Muscle of back (tissue), 11 donors: ENCODE data around the gene CDHR4. TPM values are rescaled to one million over a fixed set of nuclear protein-coding genes. Genes with fewer than 3 reads are reported as not detected.
A peak's percentile ranks its signal among the peaks of the same experiment; 100 is the strongest.
"Not testable (repeated sequence)": the region's sequence is repeated elsewhere in the genome, so short reads cannot be mapped to it uniquely, and the experiment has no call there.

Source experiments
- DNase-seq, 3 donors: peaks; one replicate each; pipeline versions ENCODE4 v3.0.0 to v3.0.0-alpha.2; 2013
- polyA plus RNA-seq, 10 donors: library from polyadenylated mRNA; unstranded; fragments of 120-200 nt; gene quantifications; one replicate each; pipeline ENCODE4 v1.2.1, GENCODE V29; 2013; ENCODE audit not compliant: insufficient read length in 10 of 10

The CDHR4 gene
- polyA plus RNA-seq, 10 donors, result 0.10 to 0.45 (median 0.19) TPM; not detected in 6

DNA sequence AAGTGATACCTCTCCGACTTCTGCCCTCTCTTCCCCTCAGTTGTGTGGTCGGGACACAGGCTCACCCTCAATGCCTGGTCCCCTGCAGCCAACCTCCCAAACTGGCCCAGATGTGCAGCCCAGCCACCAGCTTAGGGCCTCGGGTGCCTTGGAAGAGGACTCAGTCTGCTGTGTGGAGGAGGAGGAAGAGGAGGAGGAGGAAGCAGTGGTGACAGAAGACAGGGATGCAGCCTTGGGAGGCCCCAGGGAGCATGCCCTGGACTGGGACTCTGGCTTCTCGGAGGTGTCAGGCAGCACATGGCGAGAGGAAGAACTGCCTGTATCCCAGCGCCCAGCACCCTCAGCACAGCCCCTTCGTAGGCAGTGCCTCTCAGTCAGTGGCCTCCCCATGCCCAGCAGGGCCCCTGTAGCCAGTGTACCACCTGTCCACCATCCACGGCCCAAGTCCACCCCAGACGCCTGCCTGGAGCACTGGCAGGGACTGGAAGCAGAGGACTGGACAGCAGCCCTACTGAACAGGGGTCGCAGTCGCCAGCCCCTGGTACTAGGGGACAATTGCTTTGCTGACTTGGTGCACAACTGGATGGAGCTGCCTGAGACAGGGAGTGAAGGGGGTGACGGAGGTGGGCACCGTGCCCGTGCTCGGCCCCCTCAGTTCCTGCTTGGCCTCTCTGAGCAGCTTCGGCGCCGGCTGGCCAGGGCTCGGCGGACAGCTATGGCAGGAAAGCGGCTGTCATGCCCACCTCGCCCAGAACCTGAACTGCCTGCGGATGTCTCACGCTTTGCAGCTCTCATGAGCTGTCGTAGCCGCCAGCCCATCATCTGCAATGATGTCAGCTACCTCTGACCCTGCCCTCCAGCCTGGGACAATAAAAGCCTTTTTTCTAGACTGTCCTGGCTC lies 4.7 kb upstream of the CDHR4 start:
- peak in 2 of 3 donors; percentile 22 to 64 for DNase-seq

DNA sequence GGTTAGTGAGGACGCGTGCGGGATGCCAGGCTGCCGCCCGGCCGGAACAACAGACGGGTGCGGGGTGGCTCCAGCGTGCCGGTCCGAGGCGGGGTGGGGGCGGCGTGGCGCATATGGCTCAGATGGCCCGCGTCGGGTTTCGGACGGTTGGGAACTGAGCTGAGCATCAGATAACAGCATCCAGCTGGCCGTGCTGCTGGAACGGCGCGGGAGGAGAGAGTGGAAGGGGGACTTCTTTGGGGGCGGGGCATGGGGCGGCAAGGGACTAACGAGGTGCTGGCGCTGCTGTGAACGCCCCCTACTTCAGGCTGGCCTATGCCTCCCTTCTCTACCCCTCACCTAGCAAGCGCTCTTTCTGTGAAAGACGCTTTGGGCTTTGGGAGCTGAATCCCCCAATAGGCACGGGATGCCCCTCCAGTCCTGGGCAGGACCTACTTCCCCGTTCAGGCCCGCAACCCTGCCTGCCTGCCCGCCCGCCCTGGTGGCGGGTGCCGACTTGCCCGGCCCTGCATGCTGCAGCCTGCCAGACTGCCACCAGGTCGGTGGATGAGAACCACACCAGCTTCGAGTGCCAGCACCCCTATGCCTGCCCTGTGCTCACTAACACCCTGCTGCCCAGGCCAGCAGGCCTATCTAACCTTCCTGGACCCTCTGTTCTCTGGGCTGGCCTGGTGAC lies 3.9 kb upstream of the CDHR4 start:
- peak in 2 of 3 donors; percentile 40 to 72 for DNase-seq

- DNase-seq, result peak; percentile 82 to 96 (median 92)
These were observed 3.2 kb upstream of the CDHR4 start, which contains the start of gene INKA1 for GRCh38 chr3:49802719-49803464. INKA1 (plus strand) TSS chr3:49803261; CDS start chr3:49803393, 132 bp downstream.

DNA sequence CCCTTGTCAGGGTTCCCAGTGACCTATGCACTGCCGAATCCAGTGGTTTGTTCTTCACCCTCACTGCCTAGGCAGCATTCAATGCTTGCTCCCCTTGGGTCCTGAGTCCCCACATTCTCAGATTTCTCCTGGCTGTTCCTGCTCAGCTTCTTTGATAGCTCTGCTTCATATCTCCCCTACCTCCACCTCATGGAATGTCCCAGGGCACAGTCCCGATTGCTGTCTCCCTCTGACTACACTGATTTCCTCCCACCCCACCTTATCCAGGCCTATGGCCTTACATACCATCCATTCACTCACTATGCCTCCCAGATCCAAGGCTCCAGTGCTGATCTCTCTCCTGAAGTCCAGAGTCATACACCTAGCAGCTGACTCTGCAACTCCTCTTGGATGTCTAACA lies 1.5 kb upstream of the CDHR4 start:
- DNase-seq, result no peak

DNA sequence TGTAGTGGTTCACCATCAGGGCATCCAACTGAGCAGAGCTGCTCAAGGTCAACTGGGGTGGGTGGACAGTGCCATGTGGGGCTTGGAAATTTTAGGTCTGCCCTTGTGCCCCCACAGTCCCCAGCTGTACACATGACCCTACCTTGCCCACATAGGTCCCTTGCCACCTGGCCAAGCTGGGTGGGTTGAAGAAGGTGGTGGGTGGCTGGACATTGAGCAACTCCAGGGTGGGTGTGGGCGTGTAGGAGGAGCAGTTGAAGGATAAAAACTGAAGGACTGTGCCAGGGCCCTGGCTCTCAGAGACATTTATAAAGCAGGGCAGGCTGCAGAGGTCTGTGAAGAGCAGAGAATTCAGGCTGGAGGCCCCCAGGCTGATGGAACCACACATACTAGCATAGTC lies 568 bp downstream of the CDHR4 start:
- DNase-seq, result no peak

DNA sequence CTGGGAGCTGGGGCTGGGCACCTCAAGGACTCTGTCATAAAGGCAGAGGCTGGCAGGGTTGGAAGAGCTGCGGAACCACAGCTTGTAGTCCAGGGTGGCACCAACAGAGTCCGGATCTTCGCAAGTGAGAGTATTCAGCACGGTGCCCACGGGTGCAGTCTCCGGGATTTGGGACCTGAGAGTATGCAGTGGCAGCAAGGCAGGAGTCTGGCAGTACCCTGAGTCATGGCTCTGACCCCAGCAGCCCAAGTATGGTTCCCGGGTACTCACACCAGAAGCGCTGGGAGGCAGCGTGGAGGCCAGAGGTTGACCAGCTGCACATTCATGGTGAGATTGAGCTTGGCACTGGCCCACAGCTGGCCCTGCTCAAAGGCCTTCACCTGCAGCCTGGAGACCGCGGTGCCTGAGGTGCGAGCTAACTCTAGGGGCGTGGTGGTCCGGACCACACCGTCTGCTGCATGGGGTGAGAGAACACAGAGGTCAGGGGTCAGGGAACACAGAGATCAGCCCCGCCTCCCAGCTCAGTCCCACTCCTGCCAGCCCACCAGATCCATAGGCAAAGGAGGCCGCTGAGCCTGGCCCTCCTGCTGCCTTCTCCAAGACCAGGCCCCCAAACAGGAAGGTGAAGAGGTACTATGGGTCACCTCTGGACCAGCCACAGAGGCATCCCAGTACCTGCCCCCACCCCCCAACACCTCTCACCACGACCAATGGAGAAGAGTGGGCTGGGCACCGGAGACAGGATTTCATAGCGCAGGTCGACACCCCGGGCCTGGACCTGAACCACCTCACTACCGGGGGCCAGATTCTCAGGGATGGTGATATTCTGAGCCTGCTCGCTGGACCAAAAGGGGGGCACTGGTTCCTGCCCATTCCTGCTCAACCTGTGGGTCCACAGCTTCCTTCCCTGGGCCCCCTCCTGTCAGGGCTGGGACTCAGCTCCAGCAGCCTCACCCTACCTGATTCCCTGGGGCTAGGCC lies 4.5 kb downstream of the CDHR4 start:
- DNase-seq, result no peak

DNA sequence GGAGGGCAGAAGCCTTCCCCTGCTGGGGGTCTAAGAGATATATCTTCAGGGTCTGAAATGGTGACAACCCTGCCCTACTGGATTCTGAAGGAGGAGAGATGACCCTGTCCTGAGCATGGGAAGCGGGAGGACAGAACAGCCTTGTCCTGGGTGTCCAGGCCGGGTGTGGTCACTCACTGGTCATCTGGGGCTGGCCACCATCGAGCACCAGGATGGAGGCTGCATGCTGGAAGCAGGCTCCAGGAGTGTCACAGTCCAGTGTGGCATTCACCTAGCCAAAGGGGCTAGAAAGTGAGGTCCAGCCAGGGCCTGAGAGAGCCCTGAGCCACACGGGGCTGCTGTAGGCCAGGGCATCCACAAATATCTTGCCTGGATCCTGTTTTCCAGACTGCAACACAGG lies 5.2 kb downstream of the CDHR4 start:
- DNase-seq, result no peak

DNA sequence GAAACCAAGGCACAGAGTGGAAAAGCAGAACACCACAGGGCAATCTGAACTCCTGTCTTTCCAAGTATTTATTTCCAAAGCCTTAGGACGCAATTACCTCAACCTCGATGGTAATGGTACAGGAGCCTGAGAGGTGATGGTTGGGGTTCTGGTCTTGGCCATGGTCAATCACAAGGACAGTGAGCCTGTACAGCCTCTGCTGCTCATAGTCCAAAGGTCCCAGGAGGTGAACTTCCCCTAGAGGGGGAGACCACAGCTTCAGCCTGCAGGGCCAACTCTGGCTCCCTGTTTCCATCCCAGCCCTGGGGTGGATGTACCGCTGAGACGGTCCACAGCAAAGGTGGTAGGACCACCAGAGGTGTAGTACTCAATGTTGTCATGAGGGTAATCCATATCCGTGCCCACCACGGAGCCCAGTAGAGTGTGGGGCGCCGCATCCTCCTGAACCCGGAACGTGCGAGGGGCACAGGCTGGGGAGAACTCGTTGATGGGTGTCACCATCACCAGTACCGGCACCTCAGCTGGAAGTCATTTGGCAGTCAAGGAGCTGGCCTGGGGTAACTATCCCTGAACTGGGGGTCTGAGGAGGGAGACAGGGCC lies 6.1 kb downstream of the CDHR4 start:
- no peak for DNase-seq

GRCh38 chr3:49792371-49793150 lies 7.1 kb downstream of the CDHR4 start:
- no peak for DNase-seq

GRCh38 chr3:49791571-49791970 lies 8.1 kb downstream of the CDHR4 start:
- DNase-seq, result no peak

GRCh38 chr3:49790626-49791411 lies 8.9 kb downstream of the CDHR4 start:
- no peak for DNase-seq

DNA sequence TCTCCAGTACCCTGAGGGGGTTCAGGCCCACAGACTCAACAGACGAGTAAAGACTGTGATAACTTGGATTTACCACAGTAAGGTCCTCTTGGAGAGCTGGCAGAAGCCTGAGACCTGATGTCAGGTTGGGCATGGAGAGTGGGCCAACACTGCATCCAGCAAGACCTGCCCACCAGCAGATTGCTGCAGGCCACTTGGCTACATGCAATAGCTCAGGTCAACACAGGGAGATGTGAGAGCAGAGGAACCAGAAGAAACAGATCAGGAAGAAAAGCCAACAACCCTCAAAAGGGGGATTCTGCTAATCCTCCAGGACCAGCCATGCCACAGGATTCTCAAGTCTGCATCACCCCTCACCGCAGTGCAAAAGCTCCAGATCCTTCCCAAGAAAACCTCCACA lies 11.6 kb downstream of the CDHR4 start:
- DNase-seq, result no peak

GRCh38 chr3:49787536-49787935 lies 12.1 kb downstream of the CDHR4 start:
- no peak for DNase-seq

GRCh38 chr3:49787182-49787464 lies 12.6 kb downstream of the CDHR4 start:
- DNase-seq, result peak in 1 of 3 donors; percentile 63

DNA sequence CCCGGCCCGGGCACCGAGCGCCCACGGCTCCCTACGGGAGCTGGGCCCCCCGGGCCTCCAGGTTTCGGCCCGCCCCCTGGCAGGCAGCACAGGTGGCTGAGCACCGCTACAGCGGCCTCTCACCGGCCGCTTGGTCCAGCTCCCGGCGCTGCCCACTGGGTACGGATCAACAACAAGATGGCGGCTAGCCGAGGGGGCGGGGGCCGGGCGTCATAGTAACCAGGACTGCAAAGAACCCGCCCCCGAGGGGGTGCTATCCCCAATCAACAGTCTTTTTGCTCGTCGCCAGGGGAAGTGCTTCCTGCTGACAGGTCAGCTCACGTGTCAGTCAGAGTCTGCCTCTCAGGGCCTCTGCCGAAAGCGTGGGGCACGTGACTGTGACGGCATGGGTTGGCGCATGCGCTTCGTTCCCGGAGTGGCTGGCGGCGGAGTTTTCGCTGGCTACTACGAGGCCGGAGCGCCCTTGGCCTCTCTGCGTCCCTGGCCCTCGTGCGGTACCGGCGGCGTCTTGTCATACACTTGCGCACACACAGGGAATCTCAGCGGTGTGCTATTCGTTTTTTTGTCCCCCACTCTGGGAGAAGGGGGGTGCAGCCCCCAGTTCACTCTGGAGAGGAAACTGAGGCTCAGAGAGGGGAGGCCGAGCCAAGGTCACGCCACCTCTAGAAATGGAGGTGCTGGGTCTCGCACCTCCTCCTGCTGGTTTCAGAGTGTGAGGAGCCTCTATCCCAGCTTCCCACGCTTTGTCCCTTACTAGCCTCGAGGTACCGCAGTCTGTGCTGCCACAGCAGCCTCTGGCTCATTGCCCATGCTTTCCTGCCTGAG lies 13.1 kb downstream of the CDHR4 start, which contains the start of gene IP6K1:
Gene IP6K1, minus strand, starts transcription at position 186 of the 825 bp plus-strand sequence. CDS start 38,502 bp downstream, outside the sequence.
- peak; percentile 100 for DNase-seq

DNA sequence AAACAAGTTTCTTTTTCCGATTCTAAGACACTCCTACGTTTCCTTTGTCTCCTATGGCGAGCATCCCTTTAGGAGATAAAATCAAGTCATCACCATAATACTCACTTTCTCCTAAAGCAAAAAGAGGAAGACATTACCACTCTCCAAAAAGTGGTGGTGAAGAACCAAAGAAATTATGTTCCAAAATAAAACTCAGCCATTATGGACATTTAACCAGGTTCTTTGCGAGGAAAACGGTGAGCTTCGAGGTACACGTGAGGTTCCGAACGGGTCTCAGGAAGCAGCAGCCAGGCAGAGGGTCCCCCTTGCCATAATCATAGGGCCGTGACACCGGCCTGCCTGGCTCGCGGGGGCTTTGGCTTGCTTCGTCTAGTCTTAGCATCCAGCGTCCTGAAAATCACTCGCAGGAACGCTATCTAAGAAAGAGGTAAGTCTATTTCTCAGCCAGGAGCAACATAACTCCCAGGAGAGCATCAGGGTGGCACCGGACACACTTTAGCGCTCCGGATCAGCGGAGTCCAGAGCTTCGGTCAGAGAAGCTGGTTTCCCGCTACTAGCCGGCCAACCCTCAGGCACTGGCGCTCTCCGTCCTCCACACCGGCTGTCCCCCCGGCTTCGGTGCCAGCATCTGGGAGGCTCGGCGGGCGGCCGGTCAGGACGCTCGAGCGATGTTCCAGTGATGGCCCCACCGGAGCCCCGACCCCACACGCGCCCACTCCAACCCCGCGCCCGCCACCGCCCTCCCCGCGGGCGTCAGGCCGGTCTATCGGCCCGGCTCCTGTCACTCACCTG lies 13.9 kb downstream of the CDHR4 start:
- peak in 1 of 3 donors; percentile 41 for DNase-seq

- DNase-seq, result not testable (repeated sequence)
These were observed 17.4 kb downstream of the CDHR4 start for GRCh38 chr3:49782277-49782676.
